Breast epithelium (tissue), 3 donors: Measurements from ENCODE around the gene GPC6.

Source experiments
- POLR2A ChIP-seq: fragments of 450-650 bp; IDR thresholded peaks from one replicate; pipeline ENCODE4 v1.6.1; 2016; ENCODE audit warnings: antibody characterized with exemption, mild to moderate bottlenecking, moderate library complexity
- POLR2AphosphoS5 ChIP-seq, 3 donors: sonication (generic); formaldehyde crosslinking; IDR thresholded peaks; one replicate each; pipeline ENCODE4 v1.6.1; 2017; ENCODE audit warnings: antibody characterized with exemption in 3 of 3
- TF ChIP-seq, protein P1 (sequence below), 3 donors: fragments of 450-650 bp; IDR thresholded peaks; one replicate each; pipeline ENCODE4 v1.5.1; 2016 to 2017; ENCODE audit warnings: antibody characterized with exemption in 3 of 3, mild to moderate bottlenecking in 3 of 3, moderate library complexity in 3 of 3

DNA sequence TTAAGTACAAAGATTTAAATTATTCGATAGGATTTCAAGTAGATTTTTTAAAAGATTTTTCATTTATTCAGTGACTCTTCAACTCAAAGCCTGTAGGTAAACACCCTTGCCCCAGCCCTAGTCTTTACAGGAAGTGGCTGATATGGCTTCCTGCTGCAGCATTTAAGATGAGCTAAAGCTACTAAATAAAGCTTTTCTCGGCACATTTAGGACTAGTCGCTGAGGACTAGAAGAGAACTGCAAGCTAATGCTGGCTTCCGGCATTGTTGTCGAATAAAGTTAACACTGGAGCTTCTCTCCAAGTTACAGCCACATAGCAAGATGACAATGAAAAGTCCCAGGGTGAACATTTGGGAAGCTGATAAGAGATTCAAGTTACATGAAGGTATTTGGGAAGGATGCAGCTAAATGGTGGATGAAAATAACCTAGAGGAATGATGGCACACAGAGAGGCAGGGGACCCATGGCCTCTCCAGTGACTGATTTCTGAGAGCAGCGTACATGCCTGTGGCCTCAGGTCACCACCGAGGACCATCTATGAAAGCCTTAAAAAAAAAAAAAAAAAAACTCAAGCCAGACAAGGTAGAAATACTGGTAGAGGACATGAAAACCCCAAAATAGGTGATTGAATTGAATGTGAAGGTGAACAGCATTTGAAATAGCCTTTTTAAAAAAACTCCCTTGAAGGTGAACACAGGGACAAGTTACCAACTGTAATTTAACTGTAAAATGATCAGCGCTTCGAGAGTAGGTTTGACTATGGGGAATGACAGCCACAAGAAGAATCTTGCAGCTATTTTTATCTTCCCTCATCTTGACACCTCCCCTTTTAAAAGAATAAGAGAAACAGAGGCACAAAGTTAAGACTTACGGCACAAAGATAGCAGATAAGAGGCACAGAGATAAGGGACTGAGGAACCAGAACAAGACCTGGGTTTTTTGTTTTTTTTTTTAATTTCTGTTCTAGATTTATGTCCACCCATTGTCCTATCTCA, 1097.5 kb downstream of the GPC6 start:
- TF ChIP-seq POLR2AphosphoS5 (IDR thresholded peaks at IDR 0.05) (no peak), POLR2A (no peak)
- TF ChIP-seq, protein P1, sequence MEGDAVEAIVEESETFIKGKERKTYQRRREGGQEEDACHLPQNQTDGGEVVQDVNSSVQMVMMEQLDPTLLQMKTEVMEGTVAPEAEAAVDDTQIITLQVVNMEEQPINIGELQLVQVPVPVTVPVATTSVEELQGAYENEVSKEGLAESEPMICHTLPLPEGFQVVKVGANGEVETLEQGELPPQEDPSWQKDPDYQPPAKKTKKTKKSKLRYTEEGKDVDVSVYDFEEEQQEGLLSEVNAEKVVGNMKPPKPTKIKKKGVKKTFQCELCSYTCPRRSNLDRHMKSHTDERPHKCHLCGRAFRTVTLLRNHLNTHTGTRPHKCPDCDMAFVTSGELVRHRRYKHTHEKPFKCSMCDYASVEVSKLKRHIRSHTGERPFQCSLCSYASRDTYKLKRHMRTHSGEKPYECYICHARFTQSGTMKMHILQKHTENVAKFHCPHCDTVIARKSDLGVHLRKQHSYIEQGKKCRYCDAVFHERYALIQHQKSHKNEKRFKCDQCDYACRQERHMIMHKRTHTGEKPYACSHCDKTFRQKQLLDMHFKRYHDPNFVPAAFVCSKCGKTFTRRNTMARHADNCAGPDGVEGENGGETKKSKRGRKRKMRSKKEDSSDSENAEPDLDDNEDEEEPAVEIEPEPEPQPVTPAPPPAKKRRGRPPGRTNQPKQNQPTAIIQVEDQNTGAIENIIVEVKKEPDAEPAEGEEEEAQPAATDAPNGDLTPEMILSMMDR (IDR thresholded peaks at IDR 0.05): no peak
